ENCODE results near the gene CASK. TPM values are rescaled to one million over a fixed set of nuclear protein-coding genes. Genes with fewer than 3 reads are reported as not detected.
A peak's percentile ranks its signal among the peaks of the same experiment; 100 is the strongest.

CASK gene
- total RNA-seq, 4 donors from 2014 or later, result 46.9 to 123 (median 78.8) TPM

- TF ChIP-seq CTCF (IDR thresholded peaks at IDR 0.05), result no peak
- no peak for TF ChIP-seq POLR2A (IDR thresholded peaks at IDR 0.05)
- Histone ChIP-seq H3K36me3 (no peaks in the 10 kb centered on the region), H3K4me1 (no peaks in the 10 kb centered on the region), H3K9me3 (no peaks in the 10 kb centered on the region), H3K27ac (no peak overlapping the region), H3K27me3 (no peaks in the 10 kb centered on the region), H3K4me3 (no peak overlapping the region)
- DNase-seq, result no peak
Observed at GRCh38 chrX:41825796-41826195, 97.6 kb downstream of the CASK start.

- Histone ChIP-seq H3K27me3 (no peaks in the 10 kb centered on the region), H3K27ac (no peak overlapping the region), H3K9me3 (no peaks in the 10 kb centered on the region), H3K4me1 (no peaks in the 10 kb centered on the region), H3K4me3 (no peak overlapping the region), H3K36me3 (no peaks in the 10 kb centered on the region)
- peak in 1 of 3 donors; percentile 50 for DNase-seq
- TF ChIP-seq POLR2A (IDR thresholded peaks at IDR 0.05) (no peak), CTCF (IDR thresholded peaks at IDR 0.05) (peak in 1 of 6 experiments; percentile 15)
Observed at GRCh38 chrX:41824551-41824950, 98.8 kb downstream of the CASK start.

- DNase-seq, result no peak
- no peak overlapping the region for H3K4me3 ChIP-seq
- TF ChIP-seq POLR2A (IDR thresholded peaks at IDR 0.05) (no peak), CTCF (IDR thresholded peaks at IDR 0.05) (no peak)
- no peaks in the 10 kb centered on the region for H3K36me3 ChIP-seq
- no peaks in the 10 kb centered on the region for H3K27me3 ChIP-seq
- H3K4me1 ChIP-seq, result no peaks in the 10 kb centered on the region
- no peak overlapping the region for H3K27ac ChIP-seq
- no peaks in the 10 kb centered on the region for H3K9me3 ChIP-seq
Observed at GRCh38 chrX:41823402-41823801, 100.0 kb downstream of the CASK start.

- Histone ChIP-seq H3K36me3 (no peaks in the 10 kb centered on the region), H3K27me3 (no peaks in the 10 kb centered on the region), H3K9me3 (no peaks in the 10 kb centered on the region), H3K27ac (peak overlapping the region in 1 of 4 donors; percentile 18), H3K4me3 (no peak overlapping the region), H3K4me1 (no peaks in the 10 kb centered on the region)
- DNase-seq, result peak in 1 of 3 donors; percentile 47
- TF ChIP-seq POLR2A (IDR thresholded peaks at IDR 0.05) (no peak), CTCF (IDR thresholded peaks at IDR 0.05) (no peak)
Observed at GRCh38 chrX:41822892-41823291, 100.5 kb downstream of the CASK start.

GRCh38 chrX:41808047-41808446, 115.3 kb downstream of the CASK start:
- no peak for TF ChIP-seq CTCF (IDR thresholded peaks at IDR 0.05)
- no peak for TF ChIP-seq POLR2A (IDR thresholded peaks at IDR 0.05)
- no peak for DNase-seq
- H3K27ac ChIP-seq, result no peak overlapping the region

GRCh38 chrX:41802958-41803357, 120.4 kb downstream of the CASK start:
- no peaks in the 10 kb centered on the region for H3K27me3 ChIP-seq
- no peaks in the 10 kb centered on the region for H3K36me3 ChIP-seq
- no peaks in the 10 kb centered on the region for H3K9me3 ChIP-seq
- TF ChIP-seq CTCF (IDR thresholded peaks at IDR 0.05) (peak in 1 of 6 experiments; percentile 23), POLR2A (IDR thresholded peaks at IDR 0.05) (no peak)
- DNase-seq, result no peak
- no peak overlapping the region for H3K4me3 ChIP-seq
- H3K27ac ChIP-seq, result no peak overlapping the region
- H3K4me1 ChIP-seq, result no peaks in the 10 kb centered on the region

More at GRCh38 chrX:41808047-41808446, 115.3 kb downstream of the CASK start:
- Histone ChIP-seq H3K4me3 (no peak overlapping the region), H3K27me3 (no peaks in the 10 kb centered on the region), H3K4me1 (no peaks in the 10 kb centered on the region), H3K9me3 (no peaks in the 10 kb centered on the region), H3K36me3 (no peaks in the 10 kb centered on the region)

Data from Peyer's patch (tissue), 4 donors.